ENCODE measurements around the gene EVC.
"Not testable (repeated sequence)": the region's sequence is repeated elsewhere in the genome, so short reads cannot be mapped to it uniquely, and the experiment has no call there.

The EVC gene

DNA sequence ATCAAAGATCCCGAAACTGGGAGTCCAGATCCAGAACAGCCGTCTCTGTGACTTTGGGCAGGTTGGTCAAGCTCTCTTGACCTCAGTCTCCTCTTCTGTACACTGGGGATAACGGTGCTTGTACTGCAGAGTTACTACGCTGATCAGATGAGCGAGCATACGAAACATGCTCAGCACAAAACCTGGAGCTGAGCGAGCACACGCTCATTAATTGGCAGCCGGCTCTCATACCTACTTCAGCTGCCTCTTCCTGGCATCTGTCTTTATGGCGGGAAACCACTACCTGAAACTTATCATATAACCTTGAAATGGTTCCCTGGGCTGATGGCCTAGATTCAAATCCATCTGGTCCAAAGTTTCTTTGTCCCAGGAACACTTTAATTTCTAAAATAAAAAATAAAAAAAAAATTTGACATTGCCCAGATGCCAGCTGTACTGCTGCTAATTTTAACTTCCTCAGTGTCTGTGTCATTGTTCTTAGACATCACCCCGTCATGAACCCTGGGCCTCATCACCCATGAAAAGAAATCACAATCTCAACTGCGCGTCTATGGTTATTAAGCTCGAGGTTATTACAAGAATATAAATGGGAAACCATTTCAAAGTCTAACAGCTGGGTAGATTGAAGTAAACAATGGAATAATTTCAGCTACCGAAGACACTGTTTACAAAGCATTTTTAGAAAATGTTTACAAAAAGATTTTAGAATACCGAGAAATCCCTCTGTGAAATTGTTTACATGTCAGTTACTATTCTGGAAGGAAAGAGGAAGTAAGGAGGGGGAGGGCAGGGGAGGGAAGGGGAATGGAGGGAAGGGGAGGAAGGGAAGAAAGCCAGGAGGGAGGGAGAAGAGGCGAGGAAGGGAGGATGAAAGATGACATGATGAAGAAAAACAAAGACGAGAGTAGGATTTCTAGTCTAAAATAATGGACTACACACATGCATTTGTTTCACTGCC, 132.9 kb downstream of the EVC start:
- no peak for DNase-seq (ENCODE audit: low read depth)
- H3K4me3 ChIP-seq (ENCODE audit: control insufficient read depth, low read depth, low read length): no peak overlapping the region
- TF ChIP-seq, protein P1, sequence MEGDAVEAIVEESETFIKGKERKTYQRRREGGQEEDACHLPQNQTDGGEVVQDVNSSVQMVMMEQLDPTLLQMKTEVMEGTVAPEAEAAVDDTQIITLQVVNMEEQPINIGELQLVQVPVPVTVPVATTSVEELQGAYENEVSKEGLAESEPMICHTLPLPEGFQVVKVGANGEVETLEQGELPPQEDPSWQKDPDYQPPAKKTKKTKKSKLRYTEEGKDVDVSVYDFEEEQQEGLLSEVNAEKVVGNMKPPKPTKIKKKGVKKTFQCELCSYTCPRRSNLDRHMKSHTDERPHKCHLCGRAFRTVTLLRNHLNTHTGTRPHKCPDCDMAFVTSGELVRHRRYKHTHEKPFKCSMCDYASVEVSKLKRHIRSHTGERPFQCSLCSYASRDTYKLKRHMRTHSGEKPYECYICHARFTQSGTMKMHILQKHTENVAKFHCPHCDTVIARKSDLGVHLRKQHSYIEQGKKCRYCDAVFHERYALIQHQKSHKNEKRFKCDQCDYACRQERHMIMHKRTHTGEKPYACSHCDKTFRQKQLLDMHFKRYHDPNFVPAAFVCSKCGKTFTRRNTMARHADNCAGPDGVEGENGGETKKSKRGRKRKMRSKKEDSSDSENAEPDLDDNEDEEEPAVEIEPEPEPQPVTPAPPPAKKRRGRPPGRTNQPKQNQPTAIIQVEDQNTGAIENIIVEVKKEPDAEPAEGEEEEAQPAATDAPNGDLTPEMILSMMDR (IDR thresholded peaks at IDR 0.05; ENCODE audit: control insufficient read depth, insufficient read depth, low read depth, low read length, missing control alignments): no peak

DNA sequence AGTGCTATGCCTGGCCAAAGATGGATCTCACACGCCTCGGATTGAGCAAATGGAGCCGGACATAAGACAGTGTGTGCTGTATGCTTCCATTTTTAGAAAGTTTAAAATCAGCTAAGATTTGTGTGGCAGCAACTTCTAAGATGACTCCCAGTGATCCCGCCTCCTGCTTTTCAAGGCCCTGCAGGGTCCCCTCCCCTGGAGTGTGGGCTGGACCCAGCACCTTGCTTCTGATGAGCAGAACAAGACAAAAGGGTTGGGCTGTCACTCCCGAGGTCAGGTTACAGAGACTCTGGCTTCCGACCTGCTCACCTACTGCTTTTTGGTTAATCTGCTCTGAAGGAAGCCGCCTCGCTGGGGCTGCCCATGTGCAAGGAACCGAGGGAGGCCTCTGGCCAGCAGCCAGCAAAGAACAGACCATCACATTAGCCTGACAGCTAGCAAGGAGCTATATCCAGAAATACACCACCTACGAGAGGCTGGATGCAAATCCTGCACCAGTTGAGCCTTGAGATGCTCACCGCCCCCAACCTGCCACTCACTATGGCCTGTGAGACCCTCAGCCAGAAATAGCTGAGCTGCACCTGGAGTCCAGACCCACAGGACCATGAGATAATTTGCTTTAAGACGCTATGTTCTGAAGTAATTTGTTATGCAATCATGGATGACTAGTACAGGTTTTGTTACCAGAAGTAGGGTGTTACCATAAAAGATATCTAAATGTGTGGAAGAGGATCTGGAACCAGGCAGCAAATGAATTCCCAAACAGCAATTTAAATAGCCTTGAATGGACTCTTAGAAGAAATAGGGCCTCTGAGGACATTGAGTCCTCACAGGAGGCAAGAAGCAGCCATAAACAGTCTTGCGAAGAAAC, 134.3 kb downstream of the EVC start:
- TF ChIP-seq, protein P1 (IDR thresholded peaks at IDR 0.05; ENCODE audit: control insufficient read depth, insufficient read depth, low read depth, low read length, missing control alignments): no peak
- no peak overlapping the region for H3K4me3 ChIP-seq (ENCODE audit: control insufficient read depth, low read depth, low read length)
- no peak for DNase-seq (ENCODE audit: low read depth)

GRCh38 chr4:5851637-5852301, 140.8 kb downstream of the EVC start:
- TF ChIP-seq, protein P1 (IDR thresholded peaks at IDR 0.05; ENCODE audit: control insufficient read depth, insufficient read depth, low read depth, low read length, missing control alignments): no peak
- no peak overlapping the region for H3K4me3 ChIP-seq (ENCODE audit: control insufficient read depth, low read depth, low read length)
- DNase-seq (ENCODE audit: low read depth): no peak

GRCh38 chr4:5852523-5853202, 141.7 kb downstream of the EVC start:
- H3K4me3 ChIP-seq (ENCODE audit: control insufficient read depth, low read depth, low read length): no peak overlapping the region
- no peak for DNase-seq (ENCODE audit: low read depth)
- TF ChIP-seq, protein P1 (IDR thresholded peaks at IDR 0.05; ENCODE audit: control insufficient read depth, insufficient read depth, low read depth, low read length, missing control alignments): no peak

DNA sequence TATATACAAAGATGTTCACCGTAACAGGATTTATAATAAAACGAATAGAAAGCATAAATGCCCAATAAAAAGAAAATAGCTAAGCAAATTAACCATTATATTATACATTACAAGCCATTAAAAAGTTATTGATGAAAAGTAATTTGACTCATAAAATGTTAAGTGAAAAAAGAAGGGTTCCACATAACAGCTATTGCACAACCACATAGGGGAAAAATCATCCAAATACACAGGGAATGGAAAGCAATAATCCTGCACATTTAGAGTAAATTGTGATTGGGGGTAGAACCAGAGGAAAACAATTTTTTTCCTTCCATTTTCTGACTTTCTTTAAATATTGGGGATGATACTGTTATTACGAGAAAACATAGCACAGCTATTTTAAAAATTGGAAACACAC, 143.9 kb downstream of the EVC start:
- TF ChIP-seq, protein P1 (IDR thresholded peaks at IDR 0.05; ENCODE audit: control insufficient read depth, insufficient read depth, low read depth, low read length, missing control alignments): no peak
- DNase-seq (ENCODE audit: low read depth): no peak
- H3K4me3 ChIP-seq (ENCODE audit: control insufficient read depth, low read depth, low read length): no peak overlapping the region

- DNase-seq (ENCODE audit: low read depth): not testable (repeated sequence)
Observed at GRCh38 chr4:5856362-5856761, 145.4 kb downstream of the EVC start.

More at GRCh38 chr4:5856362-5856761, 145.4 kb downstream of the EVC start:
- H3K4me3 ChIP-seq (ENCODE audit: control insufficient read depth, low read depth, low read length): not testable (repeated sequence)
